GM10847 (cell line): ENCODE results near the gene AACS.

ENCODE experiments used
- POLR2A ChIP-seq: IDR thresholded peaks from 2 replicates; pipeline ENCODE4 v1.6.1; 2011; ENCODE audit not compliant: insufficient read length; ENCODE audit errors: extremely low read depth

The AACS gene, protein sequence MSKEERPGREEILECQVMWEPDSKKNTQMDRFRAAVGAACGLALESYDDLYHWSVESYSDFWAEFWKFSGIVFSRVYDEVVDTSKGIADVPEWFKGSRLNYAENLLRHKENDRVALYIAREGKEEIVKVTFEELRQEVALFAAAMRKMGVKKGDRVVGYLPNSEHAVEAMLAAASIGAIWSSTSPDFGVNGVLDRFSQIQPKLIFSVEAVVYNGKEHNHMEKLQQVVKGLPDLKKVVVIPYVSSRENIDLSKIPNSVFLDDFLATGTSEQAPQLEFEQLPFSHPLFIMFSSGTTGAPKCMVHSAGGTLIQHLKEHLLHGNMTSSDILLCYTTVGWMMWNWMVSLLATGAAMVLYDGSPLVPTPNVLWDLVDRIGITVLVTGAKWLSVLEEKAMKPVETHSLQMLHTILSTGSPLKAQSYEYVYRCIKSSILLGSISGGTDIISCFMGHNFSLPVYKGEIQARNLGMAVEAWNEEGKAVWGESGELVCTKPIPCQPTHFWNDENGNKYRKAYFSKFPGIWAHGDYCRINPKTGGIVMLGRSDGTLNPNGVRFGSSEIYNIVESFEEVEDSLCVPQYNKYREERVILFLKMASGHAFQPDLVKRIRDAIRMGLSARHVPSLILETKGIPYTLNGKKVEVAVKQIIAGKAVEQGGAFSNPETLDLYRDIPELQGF

DNA sequence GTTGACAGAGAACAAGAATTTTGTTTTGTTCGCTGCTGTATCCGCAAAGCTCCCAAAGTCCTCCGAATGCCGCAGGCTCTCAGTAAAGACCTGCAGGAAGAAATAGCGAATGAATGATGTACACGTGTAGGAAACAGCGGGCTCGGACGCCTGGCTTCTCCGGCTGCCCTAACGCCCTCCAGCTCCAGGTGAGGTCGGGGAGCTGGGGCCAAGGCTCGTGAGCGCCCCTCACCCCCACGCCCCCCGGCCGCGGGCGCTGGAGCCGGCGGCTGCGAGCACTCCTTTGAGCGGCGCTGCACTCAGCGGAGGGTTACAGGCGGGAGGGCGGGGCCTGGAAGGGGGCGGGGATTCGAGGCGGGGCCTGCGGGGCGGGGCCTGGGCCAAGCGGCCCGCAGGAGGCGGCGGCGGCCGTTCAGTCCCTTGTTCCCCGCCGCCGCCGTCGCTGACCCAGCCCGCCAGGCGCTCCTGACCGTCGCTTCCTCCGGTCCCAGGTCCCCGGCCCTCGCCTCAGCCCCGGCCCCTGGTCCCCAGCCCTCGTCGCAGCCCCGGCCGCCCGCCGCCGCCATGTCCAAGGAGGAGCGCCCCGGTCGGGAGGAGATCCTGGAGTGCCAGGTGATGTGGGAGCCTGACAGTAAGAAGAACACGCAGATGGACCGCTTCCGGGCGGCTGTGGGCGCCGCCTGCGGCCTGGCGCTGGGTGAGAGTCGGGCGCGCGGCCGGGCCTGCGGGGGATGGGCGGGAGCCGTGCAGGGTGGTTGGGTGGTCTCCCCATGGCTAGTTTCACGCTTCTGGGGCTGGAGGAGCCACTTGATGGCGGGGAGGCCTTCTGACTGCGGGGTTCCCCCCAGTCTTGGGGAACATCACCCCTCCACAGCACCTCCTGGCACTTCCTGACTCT is at the start of gene AACS:
AACS (plus strand) TSS at position 415 of the 898 bp plus-strand sequence; CDS start at position 565, 150 bp downstream.
- TF ChIP-seq POLR2A = peak; percentile 49

DNA sequence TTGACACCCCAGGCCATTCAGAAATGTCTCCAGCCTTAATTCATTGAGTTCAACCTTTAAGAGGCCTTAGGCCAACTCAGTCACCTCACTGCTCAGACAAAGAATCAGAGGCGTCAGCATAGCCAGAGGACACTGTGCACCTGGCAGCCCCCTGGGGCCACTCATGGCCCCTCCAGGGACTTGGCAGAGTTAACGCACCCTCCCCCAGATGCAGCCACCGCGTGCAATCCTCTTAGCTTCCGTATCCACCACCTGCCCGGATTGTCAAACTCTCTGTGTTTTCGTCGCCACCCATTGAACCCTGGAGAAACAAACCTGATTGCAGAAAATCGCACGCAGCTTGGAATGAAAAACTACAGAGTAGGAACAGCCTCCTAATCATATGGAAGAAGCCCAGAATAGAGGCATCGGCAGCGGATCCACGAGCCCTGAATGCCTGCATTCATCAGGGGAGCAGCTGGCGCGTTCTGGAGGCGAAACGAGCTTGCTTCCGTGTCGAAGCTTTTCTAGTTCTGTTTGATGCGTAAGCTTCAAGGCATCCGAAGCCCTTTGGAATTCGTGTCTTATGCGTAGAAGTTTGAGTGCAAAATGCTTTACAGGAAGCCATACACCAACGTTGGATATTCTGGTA is 49.4 kb upstream of the AACS start:
- no peak for TF ChIP-seq POLR2A

DNA sequence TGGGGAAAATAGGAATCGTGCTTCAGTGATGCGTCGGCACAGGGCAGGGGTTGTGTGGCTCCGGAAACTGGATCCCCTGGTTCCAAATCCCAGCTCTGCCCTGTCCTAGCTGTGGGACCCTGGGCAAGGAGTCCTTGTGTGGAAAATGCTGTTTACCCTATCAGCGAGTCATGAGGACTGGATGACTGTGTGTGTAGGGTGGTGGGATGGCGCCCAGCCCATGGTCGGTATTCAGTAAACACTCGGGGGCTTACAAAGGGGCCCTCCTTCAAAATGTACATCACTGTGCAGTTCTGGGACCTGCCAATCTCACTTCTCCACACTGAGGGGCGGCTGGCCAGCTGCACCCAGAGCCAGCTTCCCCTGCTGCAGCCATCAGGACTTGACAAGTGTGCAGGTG is 47.4 kb upstream of the AACS start:
- TF ChIP-seq POLR2A = no peak

DNA sequence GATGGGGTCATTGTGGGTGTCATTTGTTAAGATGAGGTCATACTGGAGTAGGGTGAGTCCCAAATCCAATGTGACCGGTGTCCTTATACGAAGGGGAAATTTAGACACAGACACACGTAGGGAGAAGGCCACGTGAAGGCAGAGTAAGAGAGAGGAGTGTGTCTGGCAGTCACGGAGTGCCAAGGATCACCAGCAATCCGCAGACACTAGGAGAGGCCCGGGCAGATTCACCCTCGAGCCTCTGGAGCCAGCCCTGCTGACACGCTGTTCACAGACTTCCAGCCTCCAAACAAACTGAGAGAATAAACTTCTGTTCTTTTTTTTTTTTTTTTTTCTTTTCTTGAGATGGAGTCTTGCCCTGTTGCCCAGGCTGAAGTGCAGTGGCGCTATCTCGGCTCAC is 46.9 kb upstream of the AACS start:
- no peak for TF ChIP-seq POLR2A

DNA sequence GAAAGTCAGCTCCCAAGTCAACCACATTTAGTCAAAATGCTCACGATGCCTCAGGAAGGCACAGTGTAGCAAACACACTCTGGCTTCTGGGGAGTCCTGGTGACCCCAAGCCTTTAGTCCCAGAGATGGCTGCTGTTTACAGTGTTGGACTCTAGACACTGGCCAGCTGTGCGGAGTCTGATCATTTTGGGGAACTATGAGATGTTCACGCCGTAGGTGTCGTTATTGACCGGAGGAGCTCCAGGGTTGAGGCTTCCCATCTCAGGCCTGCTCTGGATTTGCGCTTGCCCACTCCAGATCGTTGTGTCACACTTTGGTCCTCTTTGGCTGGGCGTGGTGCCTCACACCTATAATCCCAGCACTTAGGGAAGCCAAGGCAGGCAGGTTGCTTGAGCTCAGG is 44.1 kb upstream of the AACS start:
- TF ChIP-seq POLR2A = no peak

DNA sequence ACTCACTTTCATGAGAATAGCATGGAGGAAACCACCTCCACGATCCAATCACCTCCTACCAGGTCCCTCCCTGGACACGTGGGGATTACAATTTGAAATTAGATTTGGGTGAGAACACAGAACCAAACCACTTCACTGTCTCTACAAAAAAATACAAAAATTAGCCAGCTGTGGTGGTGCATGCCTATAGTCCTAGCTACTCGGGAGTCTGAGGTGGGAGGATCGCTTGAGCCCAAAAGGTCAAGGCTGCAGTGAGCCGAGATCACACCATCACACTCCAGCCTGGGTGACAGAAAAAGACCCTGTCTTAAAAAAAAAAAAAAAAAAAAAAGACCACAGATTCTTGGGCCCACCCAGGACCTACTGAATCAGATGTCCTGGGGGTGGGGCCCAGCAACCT is 43.5 kb upstream of the AACS start:
- no peak for TF ChIP-seq POLR2A

DNA sequence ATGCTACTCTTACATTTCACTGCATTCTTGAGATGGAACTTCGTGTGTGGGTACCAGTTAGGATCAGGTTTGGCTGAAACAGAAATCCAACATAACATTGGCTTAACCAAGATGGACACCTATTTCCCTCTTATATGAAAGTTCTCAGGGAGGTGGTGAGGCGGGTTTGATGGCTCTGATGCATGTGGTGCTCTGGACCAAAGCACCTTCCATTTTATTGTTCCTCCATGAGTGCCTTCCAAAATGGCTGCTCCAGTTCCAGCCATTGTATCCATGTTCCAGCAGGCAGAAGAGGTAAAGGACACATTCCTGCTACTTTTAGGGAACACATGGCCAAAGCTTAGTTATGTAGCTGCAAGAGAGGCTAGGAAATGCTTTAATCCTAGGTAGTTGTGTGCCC is 42.2 kb upstream of the AACS start:
- no peak for TF ChIP-seq POLR2A

DNA sequence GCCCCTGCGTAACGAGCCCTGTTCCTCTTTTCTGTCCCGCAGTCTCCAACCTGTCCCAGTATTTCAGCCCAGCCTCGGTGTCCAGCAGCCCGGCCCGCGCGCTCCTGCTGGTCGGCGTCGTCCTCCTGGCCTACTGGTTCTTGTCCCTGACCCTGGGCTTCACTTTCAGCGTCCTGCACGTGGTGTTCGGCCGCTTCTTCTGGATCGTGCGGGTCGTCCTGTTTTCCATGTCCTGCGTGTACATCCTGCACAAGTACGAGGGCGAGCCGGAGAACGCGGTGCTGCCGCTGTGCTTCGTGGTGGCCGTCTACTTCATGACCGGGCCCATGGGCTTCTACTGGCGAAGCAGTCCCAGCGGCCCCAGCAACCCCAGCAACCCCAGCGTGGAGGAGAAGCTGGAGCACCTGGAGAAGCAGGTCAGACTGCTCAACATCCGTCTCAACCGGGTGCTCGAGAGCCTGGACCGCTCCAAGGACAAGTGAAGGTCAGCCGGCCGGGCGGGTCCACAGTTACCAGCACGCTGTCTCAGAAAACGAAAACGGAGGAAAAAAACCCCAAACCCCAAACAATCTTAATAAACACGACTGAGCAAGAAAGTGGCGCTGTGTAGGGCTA is 40.2 kb upstream of the AACS start:
- TF ChIP-seq POLR2A = no peak

DNA sequence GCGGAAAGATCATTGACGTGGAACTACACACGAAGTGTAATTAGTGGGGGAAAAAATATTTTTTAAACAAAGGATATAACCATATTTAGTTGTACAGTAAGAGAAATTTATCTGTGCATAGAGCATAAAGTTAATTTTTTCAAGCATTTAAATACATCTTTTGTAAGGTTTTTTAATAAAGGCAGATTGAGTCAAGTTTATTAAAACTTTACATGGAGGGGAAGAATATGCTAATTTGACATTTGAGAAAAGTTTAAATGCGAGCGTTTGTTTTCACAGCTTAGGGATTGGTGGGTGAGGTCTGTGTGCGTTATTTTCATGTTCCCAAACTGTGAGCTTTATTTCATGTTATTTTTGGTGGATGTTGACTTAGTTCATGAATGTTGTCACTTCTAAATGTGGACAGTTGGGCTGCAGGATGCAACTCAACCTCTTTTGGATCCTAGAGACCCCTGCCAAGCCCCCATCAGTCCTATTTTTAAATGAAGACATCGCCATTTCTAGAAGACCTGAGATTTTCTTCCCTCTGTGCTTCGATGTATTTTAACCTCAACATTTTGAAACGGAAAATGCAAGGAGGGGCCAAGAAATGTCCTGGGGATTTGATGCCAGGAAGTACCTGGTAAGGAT is 39.5 kb upstream of the AACS start:
- TF ChIP-seq POLR2A = no peak

DNA sequence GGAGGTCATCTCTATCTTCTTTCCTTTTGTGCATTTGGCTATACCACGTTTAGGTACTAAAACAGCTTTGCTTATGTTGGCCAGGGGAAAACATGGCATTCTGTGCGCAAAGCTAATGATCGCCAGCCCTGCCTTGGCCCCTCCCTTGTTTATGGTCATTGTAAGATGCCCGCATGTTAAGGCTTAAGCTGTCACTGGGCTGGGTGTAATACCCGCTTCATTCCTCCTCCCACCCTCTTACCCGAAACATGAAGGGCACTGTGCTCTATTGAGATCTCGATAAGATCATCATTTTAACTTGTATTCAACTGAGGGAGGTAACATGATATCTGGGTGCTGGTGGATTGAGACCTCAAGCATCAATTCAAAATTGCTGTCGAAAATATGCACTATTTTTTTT is 37.1 kb upstream of the AACS start:
- TF ChIP-seq POLR2A = no peak

DNA sequence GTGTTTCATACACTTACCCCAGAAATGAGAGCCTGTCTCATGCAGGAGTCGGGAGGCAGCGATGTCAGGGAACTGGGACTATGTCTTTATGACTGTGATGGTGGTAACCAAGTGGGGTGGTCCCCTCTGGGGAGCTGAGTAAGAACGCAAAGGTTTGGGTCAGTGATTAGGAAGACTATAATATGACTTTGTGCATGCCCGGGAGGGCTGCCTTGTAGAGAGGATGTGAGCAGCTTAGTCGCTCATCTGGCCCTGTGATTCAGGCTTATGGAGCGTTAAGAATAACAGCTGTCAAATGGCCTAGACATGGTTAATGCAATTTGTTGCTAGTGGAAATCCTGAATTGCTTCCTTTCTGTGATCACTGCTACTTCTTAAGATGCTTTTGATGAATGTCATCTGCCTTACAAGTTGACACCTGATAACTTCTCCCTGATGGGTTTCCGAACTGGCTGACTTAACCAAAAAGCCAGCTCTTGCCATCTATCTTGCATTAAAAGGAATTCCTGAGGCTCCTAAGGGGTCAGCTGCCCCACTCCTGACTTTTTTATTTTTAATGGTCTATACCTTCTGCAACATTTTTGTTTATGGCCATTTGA is 35.4 kb upstream of the AACS start:
- TF ChIP-seq POLR2A = no peak

DNA sequence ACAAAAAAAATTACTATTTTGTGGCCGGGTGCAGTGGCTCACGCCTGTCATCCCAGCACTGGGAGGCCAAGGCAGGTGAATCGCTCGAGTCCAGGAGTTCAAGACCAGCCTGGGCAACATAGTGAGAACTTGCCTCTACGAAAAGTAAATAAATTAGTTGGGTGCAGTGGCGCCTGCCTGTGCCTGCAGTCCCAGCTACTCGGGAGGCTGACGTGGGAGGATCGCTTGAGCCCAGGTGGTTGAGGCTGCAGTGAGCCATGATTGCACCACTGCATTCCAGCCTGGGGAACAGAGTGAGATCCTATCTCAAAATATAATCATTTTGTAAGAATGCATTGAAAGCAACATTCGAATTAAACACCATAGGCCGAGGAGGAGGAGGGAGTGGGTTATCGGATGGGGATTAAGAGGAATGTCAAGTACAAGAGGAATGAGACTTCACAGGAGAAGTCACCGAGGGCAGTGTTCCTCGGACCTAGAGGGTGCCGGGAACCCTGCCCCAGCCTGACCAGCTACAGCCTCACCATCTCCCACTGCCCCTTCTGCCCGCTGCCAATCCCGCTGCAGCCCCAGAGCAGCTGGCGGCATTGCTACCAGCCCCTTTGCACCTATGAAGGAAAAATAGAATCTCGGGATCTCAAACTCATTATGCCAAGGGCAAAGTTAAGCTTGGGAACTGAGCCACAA is 32.6 kb upstream of the AACS start:
- no peak for TF ChIP-seq POLR2A

DNA sequence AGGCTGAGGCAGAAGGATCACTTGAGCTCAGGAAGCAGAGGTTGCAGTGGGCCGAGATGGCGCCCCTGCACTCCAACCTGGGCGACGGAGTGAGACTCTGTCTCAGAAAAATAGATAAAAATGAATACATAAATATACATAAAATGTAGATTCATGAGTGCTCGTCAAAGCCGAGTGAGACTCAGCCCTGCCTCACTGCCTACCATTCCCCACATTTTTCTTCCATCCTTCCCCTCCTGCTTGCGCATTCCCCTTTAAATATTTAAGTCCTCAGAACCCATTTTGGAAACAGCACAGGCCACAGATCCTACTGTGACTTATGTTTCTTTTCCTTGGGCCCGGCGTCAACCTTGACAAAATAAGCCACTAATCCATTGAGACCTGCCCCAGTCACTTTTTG is 31.9 kb upstream of the AACS start:
- TF ChIP-seq POLR2A = no peak
